SJSA1 (cell line): ENCODE measurements around the gene PRR16. TPM values are rescaled to one million over a fixed set of nuclear protein-coding genes. Genes with fewer than 3 reads are reported as not detected.
"Not testable (repeated sequence)": the region's sequence is repeated elsewhere in the genome, so short reads cannot be mapped to it uniquely, and the experiment has no call there.

ENCODE experiments used
- DNase-seq, 2 experiments: peaks; one replicate each; pipeline ENCODE4 v3.0.0-alpha.2; 2015 to 2020; ENCODE audit warnings: low spot score in 2 of 2, low read depth in 1 of 2
- H3K27ac ChIP-seq: fragments of 250-450 bp; sonication (Bioruptor Pico); 2 replicates; pipeline ENCODE4 v1.5.1; 2020; ENCODE audit warnings: mild to moderate bottlenecking, moderate library complexity
- H3K27me3 ChIP-seq: fragments of 250-450 bp; sonication (Bioruptor Pico); replicated peaks from 2 replicates; pipeline ENCODE4 v1.5.1; 2020; ENCODE audit warnings: mild to moderate bottlenecking, moderate library complexity
- H3K36me3 ChIP-seq: fragments of 250-450 bp; sonication (Bioruptor Pico); 2 replicates; pipeline ENCODE4 v1.5.1; 2020; ENCODE audit warnings: mild to moderate bottlenecking
- H3K4me1 ChIP-seq: fragments of 250-450 bp; sonication (Bioruptor Pico); replicated peaks from 2 replicates; pipeline ENCODE4 v1.6.1; 2021; ENCODE audit warnings: mild to moderate bottlenecking
- H3K4me3 ChIP-seq: fragments of 250-450 bp; sonication (Bioruptor Pico); 2 replicates; pipeline ENCODE4 v1.5.1; 2020; ENCODE audit warnings: mild to moderate bottlenecking
- H3K9me3 ChIP-seq: fragments of 250-450 bp; sonication (Bioruptor Pico); replicated peaks from 2 replicates; pipeline ENCODE4 v1.5.1; 2020; ENCODE audit warnings: mild to moderate bottlenecking
- total RNA-seq: library from RNA; depleted of rRNA; stranded (reverse); fragments of >200 nt; shearing (Covaris generic); gene quantifications from 2 replicates; pipeline ENCODE4 v1.2.3, GENCODE V29; 2014

The PRR16 gene
- total RNA-seq, 1 experiment from 2014 or later, result 10.3 TPM

DNA sequence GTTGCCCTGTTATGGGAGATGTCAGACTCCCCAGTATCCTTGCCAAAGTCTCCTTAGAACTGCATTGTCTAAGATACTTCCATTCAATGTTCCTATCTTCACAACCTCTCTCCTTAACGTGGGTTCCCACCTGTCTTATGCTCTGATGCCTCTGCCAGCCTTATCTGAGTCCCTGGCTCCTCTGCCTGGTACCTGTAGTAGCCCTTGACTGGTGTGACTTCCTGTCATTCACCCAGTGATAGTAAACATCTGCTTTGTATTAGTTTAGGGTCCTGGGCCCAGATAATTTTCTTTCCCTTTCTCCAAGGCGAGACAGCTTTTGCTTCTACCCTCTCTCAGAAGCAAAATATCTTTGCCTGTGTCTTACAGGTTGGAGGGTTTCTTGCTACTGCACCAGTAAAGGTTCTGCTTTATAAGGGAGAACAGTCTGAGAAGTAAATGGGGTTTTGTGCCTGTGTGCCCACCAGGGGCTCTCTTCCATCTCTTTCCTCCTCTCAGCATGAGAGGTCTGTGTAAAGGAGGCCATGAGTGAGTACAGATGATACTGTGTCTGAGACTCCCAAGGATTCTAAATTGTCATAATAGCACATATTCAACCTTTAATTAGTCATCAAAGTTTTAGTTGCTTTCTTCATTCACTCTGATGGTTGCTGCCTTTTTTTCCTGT, 220.8 kb downstream of the PRR16 start:
- Histone ChIP-seq H3K27ac (no peak overlapping the region), H3K27me3 (0 out of 2 replicates have a peak, but pooled peaks cover 3% of the 10 kb centered on the region), H3K4me3 (no peak overlapping the region), H3K4me1 (peaks cover 28% of the 10 kb centered on the region), H3K9me3 (no peaks in the 10 kb centered on the region), H3K36me3 (no peaks in the 10 kb centered on the region)
- peak in 1 of 2 experiments; percentile 33 for DNase-seq

- Histone ChIP-seq H3K27ac (no peak overlapping the region), H3K4me3 (no peak overlapping the region), H3K36me3 (no peaks in the 10 kb centered on the region), H3K27me3 (0 out of 2 replicates have a peak, but pooled peaks cover 3% of the 10 kb centered on the region), H3K9me3 (no peaks in the 10 kb centered on the region; the same call in 1 of the 2 replicates), H3K4me1 (no peaks in the 10 kb centered on the region)
- DNase-seq, result no peak
These were observed 226.7 kb downstream of the PRR16 start for GRCh38 chr5:120690621-120691407.

DNA sequence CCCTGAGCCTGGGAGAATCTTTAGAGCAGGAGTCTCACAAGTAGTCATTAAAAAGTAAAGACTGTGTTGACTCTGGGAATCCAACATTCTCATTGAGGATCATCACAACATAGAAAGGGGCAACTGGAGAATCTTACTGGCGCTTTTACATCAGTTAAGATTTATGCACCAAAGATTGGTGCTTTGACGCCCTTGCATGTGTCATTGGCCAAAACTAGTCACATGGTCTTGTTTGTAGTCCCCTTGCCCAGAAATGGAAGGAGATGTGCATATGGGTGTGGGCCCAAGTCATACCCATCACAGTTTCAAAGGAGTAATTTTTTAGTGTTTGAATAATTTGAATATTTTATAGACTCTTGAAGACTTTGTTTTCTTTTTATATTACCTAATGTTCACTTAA, 228.2 kb downstream of the PRR16 start:
- Histone ChIP-seq H3K9me3 (no peaks in the 10 kb centered on the region; the same call in 1 of the 2 replicates), H3K36me3 (no peaks in the 10 kb centered on the region), H3K27ac (no peak overlapping the region), H3K4me1 (no peaks in the 10 kb centered on the region), H3K27me3 (0 out of 2 replicates have a peak, but pooled peaks cover 3% of the 10 kb centered on the region), H3K4me3 (no peak overlapping the region)
- no peak for DNase-seq

DNA sequence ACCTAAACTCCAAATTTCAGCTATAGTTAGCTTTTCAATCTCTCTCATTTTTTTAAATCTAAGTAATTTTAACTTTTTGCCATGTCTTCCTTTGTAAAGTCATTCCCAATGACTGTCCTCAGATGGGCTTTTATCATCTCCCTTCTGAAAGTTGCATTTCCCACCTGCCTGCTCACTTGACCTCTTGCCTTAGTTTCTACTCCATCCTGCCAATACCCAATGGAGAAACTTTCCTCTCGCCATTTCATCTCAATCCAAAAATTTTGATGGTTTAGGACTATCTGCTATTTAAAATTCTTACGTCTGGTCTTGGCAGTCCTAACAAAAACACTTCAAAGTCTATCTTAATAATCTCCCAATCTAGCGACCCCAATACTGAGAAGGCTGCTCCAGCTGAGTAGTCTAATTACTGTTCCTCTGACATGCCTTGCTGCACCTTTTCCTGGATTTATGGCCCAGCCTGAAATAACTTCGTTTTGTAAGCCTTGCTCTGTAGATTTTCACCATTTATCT, 231.3 kb downstream of the PRR16 start:
- H3K9me3 ChIP-seq, result no peaks in the 10 kb centered on the region; the same call in 1 of the 2 replicates
- H3K36me3 ChIP-seq, result no peaks in the 10 kb centered on the region
- H3K4me1 ChIP-seq, result no peaks in the 10 kb centered on the region
- no peak overlapping the region for H3K4me3 ChIP-seq
- no peak overlapping the region for H3K27ac ChIP-seq
- H3K27me3 ChIP-seq, result no peaks in the 10 kb centered on the region
- no peak for DNase-seq

DNA sequence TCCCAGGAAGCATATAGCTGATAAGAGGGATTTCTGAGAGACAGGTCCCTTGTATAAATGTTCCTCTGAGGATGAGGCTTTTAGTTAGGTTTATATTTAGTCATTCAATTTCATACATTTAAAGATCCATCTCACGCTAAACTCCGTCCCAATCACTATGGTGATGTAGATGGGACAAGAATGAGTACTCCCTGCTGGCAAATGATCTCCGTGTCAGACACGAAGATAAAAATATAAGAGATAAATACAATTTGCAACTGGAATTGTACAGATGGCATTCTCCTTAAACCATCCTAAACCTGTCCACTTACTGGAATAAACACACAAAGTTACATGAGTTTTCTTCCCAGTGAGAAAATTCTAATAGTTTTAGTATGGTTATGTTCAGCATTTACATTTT, 233.0 kb downstream of the PRR16 start:
- Histone ChIP-seq H3K36me3 (no peaks in the 10 kb centered on the region), H3K4me1 (no peaks in the 10 kb centered on the region), H3K27ac (no peak overlapping the region; the same call in 1 of the 2 replicates), H3K27me3 (no peaks in the 10 kb centered on the region), H3K4me3 (no peak overlapping the region), H3K9me3 (no peaks in the 10 kb centered on the region)
- DNase-seq, result no peak

- not testable (repeated sequence) for H3K27ac ChIP-seq, H3K36me3 ChIP-seq, H3K9me3 ChIP-seq, H3K4me1 ChIP-seq, H3K27me3 ChIP-seq, H3K4me3 ChIP-seq, DNase-seq
These were observed 233.7 kb downstream of the PRR16 start for GRCh38 chr5:120697670-120698327.

DNA sequence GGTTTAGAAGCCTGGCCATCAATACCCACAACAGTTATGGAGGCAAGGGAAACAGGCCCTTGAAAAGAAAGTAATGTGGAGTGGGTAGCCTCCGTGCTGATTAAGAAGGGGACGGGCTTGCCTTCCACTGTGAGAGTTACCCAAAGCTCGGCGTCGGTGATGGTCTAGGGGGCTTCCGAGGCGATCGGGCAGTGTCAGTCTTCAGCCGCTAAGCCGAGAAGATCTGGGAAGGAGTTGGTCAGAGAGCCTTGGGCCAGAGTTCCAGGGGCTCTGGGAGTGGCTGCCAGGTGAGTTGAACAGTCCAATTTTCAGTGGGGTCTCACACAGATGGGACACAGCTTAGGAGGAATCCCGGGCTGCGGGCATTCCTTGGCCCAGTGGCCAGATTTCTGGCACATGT, 236.6 kb downstream of the PRR16 start:
- H3K9me3 ChIP-seq, DNase-seq, H3K27ac ChIP-seq, H3K4me3 ChIP-seq, H3K36me3 ChIP-seq, H3K4me1 ChIP-seq, H3K27me3 ChIP-seq: not testable (repeated sequence)

DNA sequence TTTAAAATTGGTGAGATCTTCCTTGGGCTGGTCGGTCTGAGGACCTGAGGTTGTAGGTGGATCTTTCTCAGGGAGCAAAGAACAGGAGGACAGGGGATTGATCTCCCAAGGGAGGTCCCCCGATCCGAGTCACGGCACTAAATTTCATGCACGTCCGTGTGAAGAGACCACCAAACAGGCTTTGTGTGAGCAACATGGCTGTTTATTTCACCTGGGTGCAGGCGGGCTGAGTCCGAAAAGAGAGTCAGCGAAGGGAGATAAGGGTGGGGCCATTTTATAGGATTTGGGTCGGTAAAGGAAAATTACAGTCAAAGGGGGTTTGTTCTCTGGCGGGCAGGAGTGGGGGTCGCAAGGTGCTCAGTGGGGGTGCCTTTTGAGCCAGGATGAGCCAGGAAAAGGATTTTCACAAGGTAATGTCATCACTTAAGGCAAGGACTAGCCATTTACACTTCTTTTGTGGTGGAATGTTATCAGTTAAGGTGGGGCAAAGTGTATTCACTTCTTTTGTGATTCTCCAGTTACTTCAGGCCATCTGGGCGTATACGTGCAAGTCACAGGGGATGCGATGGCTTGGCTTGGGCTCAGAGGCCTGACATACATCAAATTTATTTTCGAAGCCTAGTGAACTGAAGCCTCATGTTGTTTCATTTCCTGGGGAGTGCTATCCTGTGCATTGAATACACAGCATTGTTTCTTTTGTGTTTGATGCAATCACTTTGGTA, 238.9 kb downstream of the PRR16 start:
- H3K27me3 ChIP-seq, H3K4me3 ChIP-seq, H3K9me3 ChIP-seq, H3K27ac ChIP-seq, DNase-seq, H3K4me1 ChIP-seq, H3K36me3 ChIP-seq: not testable (repeated sequence)

GRCh38 chr5:120703918-120704587, 240.0 kb downstream of the PRR16 start:
- Histone ChIP-seq H3K4me3 (no peak overlapping the region), H3K36me3 (no peaks in the 10 kb centered on the region), H3K27me3 (no peaks in the 10 kb centered on the region), H3K9me3 (no peaks in the 10 kb centered on the region), H3K27ac (no peak overlapping the region), H3K4me1 (no peaks in the 10 kb centered on the region)
- DNase-seq, result no peak

GRCh38 chr5:120706877-120707276, 242.8 kb downstream of the PRR16 start:
- H3K4me1 ChIP-seq, result no peaks in the 10 kb centered on the region
- H3K27me3 ChIP-seq, result no peaks in the 10 kb centered on the region
- H3K36me3 ChIP-seq, result no peaks in the 10 kb centered on the region
- H3K27ac ChIP-seq, result no peak overlapping the region
- no peak for DNase-seq
- no peaks in the 10 kb centered on the region for H3K9me3 ChIP-seq
- no peak overlapping the region for H3K4me3 ChIP-seq

DNA sequence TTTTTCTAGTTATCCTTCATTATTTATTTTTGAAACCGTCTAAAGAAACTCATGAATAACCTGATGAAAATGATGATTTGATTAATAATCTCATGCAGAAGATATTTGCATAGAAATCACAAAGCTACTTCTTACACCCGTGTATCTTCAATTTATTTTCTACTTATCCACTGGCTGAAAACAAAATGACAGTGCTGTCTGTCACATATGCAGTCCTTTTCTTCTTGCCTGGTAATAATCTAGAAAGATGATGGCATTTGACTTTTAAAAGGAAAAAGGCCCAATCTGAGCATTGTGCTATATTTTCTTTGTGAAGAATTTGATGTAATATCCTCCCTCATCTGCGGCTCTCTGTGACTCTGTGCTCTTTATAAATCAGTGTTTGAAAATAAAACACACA, 253.3 kb downstream of the PRR16 start:
- H3K4me3 ChIP-seq, result no peak overlapping the region
- DNase-seq, result no peak
- H3K4me1 ChIP-seq, result no peaks in the 10 kb centered on the region
- no peaks in the 10 kb centered on the region for H3K9me3 ChIP-seq
- H3K27ac ChIP-seq, result no peak overlapping the region
- H3K36me3 ChIP-seq, result no peaks in the 10 kb centered on the region
- no peaks in the 10 kb centered on the region for H3K27me3 ChIP-seq

- no peak overlapping the region for H3K27ac ChIP-seq
- no peaks in the 10 kb centered on the region for H3K4me1 ChIP-seq
- no peak for DNase-seq
These were observed 266.1 kb downstream of the PRR16 start for GRCh38 chr5:120730214-120730613.

DNA sequence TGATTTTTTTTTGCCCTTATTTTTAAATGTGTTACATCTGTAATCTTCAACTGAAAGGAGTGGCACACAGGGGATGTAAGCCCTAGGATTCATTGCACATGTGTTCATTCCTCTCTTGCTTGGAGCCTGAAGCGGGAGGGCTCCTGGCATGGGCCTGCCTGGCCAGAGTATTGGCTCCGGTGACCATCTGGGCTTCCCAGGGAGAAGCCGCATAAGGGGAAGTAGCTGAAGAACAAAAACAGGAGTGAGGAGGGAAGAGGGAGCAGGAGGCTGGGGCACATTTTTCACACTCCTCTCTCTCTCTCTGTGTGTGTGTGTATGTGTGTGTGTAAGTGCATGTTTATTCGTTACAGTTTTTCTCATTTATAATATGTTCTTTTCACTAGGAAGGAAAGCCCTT, 269.9 kb downstream of the PRR16 start:
- DNase-seq, result no peak
- H3K27me3 ChIP-seq, result no peaks in the 10 kb centered on the region
- no peak overlapping the region for H3K27ac ChIP-seq
- no peaks in the 10 kb centered on the region for H3K4me1 ChIP-seq
- no peaks in the 10 kb centered on the region for H3K9me3 ChIP-seq
- H3K4me3 ChIP-seq, result no peak overlapping the region
- no peaks in the 10 kb centered on the region for H3K36me3 ChIP-seq

More at GRCh38 chr5:120730214-120730613, 266.1 kb downstream of the PRR16 start:
- H3K27me3 ChIP-seq, result no peaks in the 10 kb centered on the region
- H3K36me3 ChIP-seq, result no peaks in the 10 kb centered on the region
- H3K9me3 ChIP-seq, result no peaks in the 10 kb centered on the region
- no peak overlapping the region for H3K4me3 ChIP-seq
